Natural killer cell (primary cell): ENCODE measurements around the gene SRPK2. TPM values are rescaled to one million over a fixed set of nuclear protein-coding genes. Genes with fewer than 3 reads are reported as not detected.

Source experiments
- ATAC-seq, 3 donors: fragments of 150-1000 bp in 2 of 3; fragments of 200-7000 bp in 1 of 3; cut with Tn5 transposase; 1 replicate in 1 of 3; 2 replicates in 2 of 3; pipeline ENCODE4 v1.10.0; 2021; ENCODE audit warnings: mild to moderate bottlenecking in 2 of 3, moderate library complexity in 2 of 3
- DNase-seq, 2 donors: peaks; one replicate each; pipeline versions ENCODE4 v3.0.0 to v3.0.0-alpha.2; 2013 to 2021; ENCODE audit warnings: mixed read lengths in 1 of 2
- H3K27ac ChIP-seq: one replicate; pipeline ENCODE4 v1.5.1; 2013; ENCODE audit warnings: mild to moderate bottlenecking, low read length
- H3K27me3 ChIP-seq: one replicate; pipeline ENCODE4 v1.6.1; 2013; ENCODE audit warnings: low read length; ENCODE audit not compliant: control insufficient read depth, insufficient read depth
- H3K36me3 ChIP-seq: one replicate; pipeline ENCODE4 v1.6.1; 2013; ENCODE audit warnings: low read length; ENCODE audit not compliant: control insufficient read depth, insufficient read depth
- H3K4me1 ChIP-seq: one replicate; pipeline ENCODE4 v1.6.1; 2013; ENCODE audit warnings: low read length; ENCODE audit not compliant: control insufficient read depth, insufficient read depth
- H3K4me3 ChIP-seq: one replicate; pipeline ENCODE4 v1.5.1; 2013; ENCODE audit warnings: low read length
- H3K9me3 ChIP-seq: one replicate; pipeline ENCODE4 v1.6.1; 2013; ENCODE audit warnings: low read length; ENCODE audit not compliant: control insufficient read depth, insufficient read depth
- H3K27ac Mint-ChIP-seq, 2 donors: one replicate each; pipeline ENCODE4 v1.8.0; 2022; ENCODE audit warnings: mild to moderate bottlenecking in 2 of 2, mixed read lengths in 2 of 2, moderate library complexity in 1 of 2
- H3K27me3 Mint-ChIP-seq, 2 donors: one replicate each; pipeline ENCODE4 v1.8.0; 2022; ENCODE audit warnings: low read depth in 2 of 2, mixed read lengths in 2 of 2
- H3K36me3 Mint-ChIP-seq: one replicate; pipeline ENCODE4 v1.8.0; 2022; ENCODE audit warnings: mixed read lengths
- H3K4me1 Mint-ChIP-seq, 2 donors: one replicate each; pipeline ENCODE4 v1.8.0; 2022; ENCODE audit warnings: mixed read lengths in 2 of 2
- H3K4me3 Mint-ChIP-seq: one replicate; pipeline ENCODE4 v1.8.0; 2022; ENCODE audit warnings: mild to moderate bottlenecking, moderate library complexity, mixed read lengths
- H3K9me3 Mint-ChIP-seq, 2 donors: one replicate each; pipeline ENCODE4 v1.8.0; 2022; ENCODE audit warnings: mixed read lengths in 2 of 2
- CTCF ChIP-seq: fragments of 200-600 bp; IDR thresholded peaks from one replicate; pipeline ENCODE4 v1.8.0; 2022; ENCODE audit warnings: antibody characterized with exemption
- WGBS: methylation state at CpG from one replicate; pipeline ENCODE4 v1.1.7; 2013; ENCODE audit warnings: missing lambda C conversion rate; ENCODE audit not compliant: insufficient coverage; 5-methylcytosine and 5-hydroxymethylcytosine counted together
- intact Hi-C: fragments of 100-400 bp; cut with micrococcal nuclease; formaldehyde crosslinking; loops from one replicate; pipeline ENCODE4 v1.14.2; 2022
- total RNA-seq, 4 donors: library from RNA; stranded (reverse); fragments of 120-200 nt in 1 of 4; gene quantifications; one replicate each; pipeline versions ENCODE4 v1.2.3 to v1.2.4, GENCODE V29; 2013 to 2022

SRPK2 gene
- total RNA-seq, 3 donors from 2014 or later (not counting 1 experiment from before 2014, with no cell fraction given): 103 to 121 (median 108) TPM

DNA sequence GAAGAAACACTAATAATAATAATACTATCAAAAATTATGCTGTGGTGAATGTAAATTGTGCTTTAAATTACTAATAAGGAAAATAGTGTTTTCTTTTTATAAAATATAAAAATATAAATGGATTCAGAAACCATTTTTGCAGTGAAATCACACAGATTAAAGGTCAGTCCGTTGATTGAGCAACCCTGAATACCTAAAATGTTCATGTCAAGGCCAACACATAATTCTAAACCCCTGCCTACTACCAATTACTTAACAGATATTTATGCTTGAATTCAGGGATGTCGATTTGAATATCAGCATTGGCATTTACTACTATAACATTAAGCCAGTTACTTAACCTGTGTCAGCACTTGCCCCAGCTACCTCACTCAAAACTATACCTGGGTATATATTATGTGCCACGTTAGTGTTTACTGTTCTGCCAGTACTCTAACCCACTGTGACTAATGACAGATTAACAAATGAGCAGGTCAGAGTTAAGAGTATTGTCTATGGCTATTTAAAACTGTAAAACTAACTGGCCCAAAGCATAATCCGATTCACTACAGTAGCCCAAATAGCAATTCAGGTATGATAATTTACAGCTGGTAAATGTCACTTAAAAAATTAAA lies 209.7 kb downstream of the SRPK2 start:
- Mint-ChIP-seq H3K4me1 (peaks cover 27 to 59% of the 10 kb centered on the region in 2 donors), H3K27me3 (no peaks in the 10 kb centered on the region), H3K36me3 (no peaks in the 10 kb centered on the region), H3K9me3 (peaks cover 0 to 2% of the 10 kb centered on the region in 2 donors), H3K27ac (no peak overlapping the region), H3K4me3 (no peak overlapping the region)
- no peak for ATAC-seq
- Histone ChIP-seq H3K27ac (no peak overlapping the region), H3K27me3 (no peaks in the 10 kb centered on the region), H3K36me3 (no peaks in the 10 kb centered on the region), H3K9me3 (no peaks in the 10 kb centered on the region), H3K4me3 (no peak overlapping the region), H3K4me1 (peaks cover 2% of the 10 kb centered on the region)
- no peak for DNase-seq
- intact Hi-C loops: no loop called here
- WGBS: 83% methylated on average over 4 of the region's 4 CpGs
- no peak for TF ChIP-seq CTCF

- no peak overlapping the region for H3K4me3 Mint-ChIP-seq
- intact Hi-C loops: no loop called here
- no peaks in the 10 kb centered on the region for H3K36me3 ChIP-seq
- no peak overlapping the region for H3K4me3 ChIP-seq
- no peaks in the 10 kb centered on the region for H3K36me3 Mint-ChIP-seq
- no peak overlapping the region for H3K27ac Mint-ChIP-seq
- ATAC-seq (no peak), DNase-seq (no peak)
- H3K27me3 ChIP-seq: no peaks in the 10 kb centered on the region
- H3K27me3 Mint-ChIP-seq: no peaks in the 10 kb centered on the region
- TF ChIP-seq CTCF: no peak
- WGBS: 98% methylated on average over 3 of the region's 4 CpGs
- H3K4me1 ChIP-seq: peaks cover 2% of the 10 kb centered on the region
- H3K9me3 ChIP-seq: no peaks in the 10 kb centered on the region
- H3K9me3 Mint-ChIP-seq: peaks cover 0 to 2% of the 10 kb centered on the region in 2 donors
- H3K27ac ChIP-seq: no peak overlapping the region
- peaks cover 34 to 60% of the 10 kb centered on the region in 2 donors for H3K4me1 Mint-ChIP-seq
Measured at GRCh38 chr7:105178177-105178576, 210.5 kb downstream of the SRPK2 start.

DNA sequence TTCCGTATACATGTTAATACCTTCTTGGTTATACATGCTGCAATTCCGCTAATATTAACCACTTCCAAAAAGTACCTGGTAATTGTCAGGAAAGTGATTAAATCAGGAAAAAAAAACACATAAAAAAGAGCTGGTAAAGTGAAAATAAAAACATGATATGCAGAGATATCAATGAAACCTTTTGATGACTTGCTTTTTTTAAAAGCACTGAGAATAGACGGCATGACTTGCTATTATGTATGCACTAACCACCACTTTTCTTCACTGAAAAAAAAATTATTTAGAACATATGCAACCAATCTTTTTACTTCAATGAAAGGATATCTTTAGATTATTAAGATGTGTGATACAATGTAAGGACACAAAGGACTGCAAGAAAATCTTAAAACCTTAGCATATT lies 211.7 kb downstream of the SRPK2 start:
- TF ChIP-seq CTCF: no peak
- H3K4me3 ChIP-seq: no peak overlapping the region
- Mint-ChIP-seq H3K36me3 (no peaks in the 10 kb centered on the region), H3K27ac (peak overlapping the region in 1 of 2 donors; percentile 13), H3K27me3 (no peaks in the 10 kb centered on the region), H3K4me1 (peaks cover 36 to 62% of the 10 kb centered on the region in 2 donors), H3K4me3 (no peak overlapping the region), H3K9me3 (peaks cover 0 to 2% of the 10 kb centered on the region in 2 donors)
- no peaks in the 10 kb centered on the region for H3K36me3 ChIP-seq
- H3K9me3 ChIP-seq: no peaks in the 10 kb centered on the region
- DNase-seq (no peak), ATAC-seq (no peak)
- peaks cover 2% of the 10 kb centered on the region for H3K4me1 ChIP-seq
- no peak overlapping the region for H3K27ac ChIP-seq
- WGBS: 100% methylated on average over 1 of the region's 3 CpGs
- no peaks in the 10 kb centered on the region for H3K27me3 ChIP-seq
- intact Hi-C loops: no loop called here

DNA sequence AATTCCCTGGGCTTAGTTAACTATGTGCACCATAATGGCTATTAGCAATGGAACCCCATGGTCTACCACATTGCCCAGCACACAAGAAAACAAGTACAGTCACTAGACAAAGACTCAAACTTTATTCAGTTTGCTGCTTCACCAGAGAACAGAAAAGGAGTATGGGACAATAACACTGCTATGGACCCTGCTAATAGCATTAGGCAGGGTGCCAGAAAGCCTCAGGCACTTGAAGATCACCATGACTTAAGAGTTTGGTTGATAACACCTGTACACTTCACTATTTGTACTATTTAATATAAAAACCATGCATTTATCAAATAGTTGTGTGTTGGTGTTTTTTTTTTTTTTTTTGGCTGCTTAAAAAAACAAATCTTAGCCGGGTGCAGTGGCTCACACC lies 215.1 kb downstream of the SRPK2 start:
- no CpG with 5 or more reads among the region's 1 CpG for WGBS
- peaks cover 2% of the 10 kb centered on the region for H3K4me1 ChIP-seq
- DNase-seq: no peak
- H3K4me3 ChIP-seq: no peak overlapping the region
- peak overlapping the region in 1 of 2 donors; percentile 25 for H3K27ac Mint-ChIP-seq
- intact Hi-C loops: no loop called here
- H3K27me3 Mint-ChIP-seq: no peaks in the 10 kb centered on the region
- TF ChIP-seq CTCF: no peak
- H3K27ac ChIP-seq: no peak overlapping the region
- no peaks in the 10 kb centered on the region for H3K9me3 ChIP-seq
- H3K9me3 Mint-ChIP-seq: no peaks in the 10 kb centered on the region
- H3K27me3 ChIP-seq: no peaks in the 10 kb centered on the region
- no peak overlapping the region for H3K4me3 Mint-ChIP-seq
- H3K36me3 Mint-ChIP-seq: no peaks in the 10 kb centered on the region
- ATAC-seq: no peak
- peaks cover 27 to 55% of the 10 kb centered on the region in 2 donors for H3K4me1 Mint-ChIP-seq
- peaks cover under 1% of the 10 kb centered on the region for H3K36me3 ChIP-seq
